HUES6 (cell line): Measurements from ENCODE around the gene GPR62.

Experiments
- H3K27ac ChIP-seq: 2 replicates; pipeline ENCODE4 v1.7.0; 2013; ENCODE audit warnings: low read depth, mild to moderate bottlenecking, low read length, inconsistent platforms
- H3K27me3 ChIP-seq: 2 replicates; pipeline ENCODE4 v1.6.1; 2013; ENCODE audit warnings: low read length; ENCODE audit not compliant: control insufficient read depth, insufficient read depth
- H3K36me3 ChIP-seq: 2 replicates; pipeline ENCODE4 v1.6.1; 2013; ENCODE audit warnings: low read length; ENCODE audit not compliant: control insufficient read depth, insufficient read depth
- H3K4me1 ChIP-seq: 2 replicates; pipeline ENCODE4 v1.6.1; 2013; ENCODE audit warnings: low read length; ENCODE audit not compliant: control insufficient read depth, insufficient read depth
- H3K4me3 ChIP-seq: 2 replicates; pipeline ENCODE4 v1.5.1; 2013; ENCODE audit warnings: low read depth, low read length
- H3K9ac ChIP-seq: one replicate; pipeline ENCODE4 v1.6.1; 2013; ENCODE audit warnings: mild to moderate bottlenecking, low read length
- H3K9me3 ChIP-seq: 2 replicates; pipeline ENCODE4 v1.6.1; 2013; ENCODE audit warnings: low read depth, low read length; ENCODE audit not compliant: control insufficient read depth, insufficient read depth

GPR62 gene

GRCh38 chr3:51946796-51947195, 8.4 kb upstream of the GPR62 start:
- H3K27me3 ChIP-seq, result peaks cover 25% of the 10 kb centered on the region
- no peak overlapping the region for H3K4me3 ChIP-seq
- H3K27ac ChIP-seq, result no peak overlapping the region
- H3K4me1 ChIP-seq, result peaks cover 11% of the 10 kb centered on the region
- H3K9ac ChIP-seq, result no peak overlapping the region
- no peaks in the 10 kb centered on the region for H3K36me3 ChIP-seq
- H3K9me3 ChIP-seq, result no peaks in the 10 kb centered on the region

- H3K4me1 ChIP-seq, result peaks cover 9% of the 10 kb centered on the region
- H3K4me3 ChIP-seq, result no peak overlapping the region
- H3K9ac ChIP-seq, result no peak overlapping the region
- H3K27me3 ChIP-seq, result peaks cover 31% of the 10 kb centered on the region
- no peak overlapping the region for H3K27ac ChIP-seq
- no peaks in the 10 kb centered on the region for H3K9me3 ChIP-seq
- H3K36me3 ChIP-seq, result no peaks in the 10 kb centered on the region
These were observed 7.8 kb upstream of the GPR62 start for GRCh38 chr3:51947215-51947900.

- H3K27ac ChIP-seq, result no peak overlapping the region
These were observed 7.1 kb upstream of the GPR62 start for GRCh38 chr3:51948016-51948580.

GRCh38 chr3:51949121-51949520, 6.1 kb upstream of the GPR62 start:
- H3K4me3 ChIP-seq, result no peak overlapping the region
- no peaks in the 10 kb centered on the region for H3K9me3 ChIP-seq
- no peak overlapping the region for H3K27ac ChIP-seq
- H3K4me1 ChIP-seq, result no peaks in the 10 kb centered on the region
- H3K27me3 ChIP-seq, result peaks cover 44% of the 10 kb centered on the region
- H3K9ac ChIP-seq, result no peak overlapping the region
- no peaks in the 10 kb centered on the region for H3K36me3 ChIP-seq

More at GRCh38 chr3:51948016-51948580, 7.1 kb upstream of the GPR62 start:
- Histone ChIP-seq H3K9me3 (no peaks in the 10 kb centered on the region), H3K36me3 (no peaks in the 10 kb centered on the region), H3K27me3 (peaks cover 34% of the 10 kb centered on the region), H3K4me3 (no peak overlapping the region), H3K9ac (no peak overlapping the region), H3K4me1 (peaks cover 1% of the 10 kb centered on the region; the same call in 1 of the 2 replicates)

- peaks cover 62% of the 10 kb centered on the region for H3K27me3 ChIP-seq
- no peak overlapping the region for H3K4me3 ChIP-seq
- H3K36me3 ChIP-seq, result no peaks in the 10 kb centered on the region
- H3K9ac ChIP-seq, result no peak overlapping the region
- no peaks in the 10 kb centered on the region for H3K9me3 ChIP-seq
- no peak overlapping the region for H3K27ac ChIP-seq
- peaks cover 4% of the 10 kb centered on the region; the same call in 1 of the 2 replicates for H3K4me1 ChIP-seq
These were observed 4.3 kb upstream of the GPR62 start for GRCh38 chr3:51950899-51951298.

GRCh38 chr3:51953445-51953844, 1.7 kb upstream of the GPR62 start:
- no peak overlapping the region for H3K27ac ChIP-seq
- no peak overlapping the region for H3K4me3 ChIP-seq
- H3K9me3 ChIP-seq, result no peaks in the 10 kb centered on the region
- H3K36me3 ChIP-seq, result no peaks in the 10 kb centered on the region
- H3K4me1 ChIP-seq, result peaks cover 9% of the 10 kb centered on the region
- no peak overlapping the region for H3K9ac ChIP-seq
- H3K27me3 ChIP-seq, result peaks cover 73% of the 10 kb centered on the region

GRCh38 chr3:51954105-51954504, 1.1 kb upstream of the GPR62 start:
- peaks cover 9% of the 10 kb centered on the region for H3K4me1 ChIP-seq
- H3K4me3 ChIP-seq, result no peak overlapping the region
- H3K9ac ChIP-seq, result no peak overlapping the region
- peaks cover 70% of the 10 kb centered on the region for H3K27me3 ChIP-seq
- H3K36me3 ChIP-seq, result no peaks in the 10 kb centered on the region
- no peaks in the 10 kb centered on the region for H3K9me3 ChIP-seq
- H3K27ac ChIP-seq, result no peak overlapping the region

GRCh38 chr3:51954713-51955112, 468 bp upstream of the GPR62 start:
- Histone ChIP-seq H3K9me3 (no peaks in the 10 kb centered on the region), H3K4me1 (peaks cover 9% of the 10 kb centered on the region), H3K9ac (no peak overlapping the region), H3K27ac (no peak overlapping the region), H3K4me3 (no peak overlapping the region), H3K27me3 (peaks cover 70% of the 10 kb centered on the region), H3K36me3 (no peaks in the 10 kb centered on the region)

GRCh38 chr3:51955893-51956770, 951 bp downstream of the GPR62 start:
- no peaks in the 10 kb centered on the region for H3K36me3 ChIP-seq
- no peak overlapping the region for H3K27ac ChIP-seq
- H3K27me3 ChIP-seq, result peaks cover 58% of the 10 kb centered on the region
- H3K9ac ChIP-seq, result no peak overlapping the region
- peak overlapping the region; percentile 61 for H3K4me3 ChIP-seq
- H3K4me1 ChIP-seq, result peaks cover 9% of the 10 kb centered on the region
- H3K9me3 ChIP-seq, result no peaks in the 10 kb centered on the region

- Histone ChIP-seq H3K27me3 (peaks cover 49% of the 10 kb centered on the region), H3K4me3 (no peak overlapping the region), H3K9ac (no peak overlapping the region), H3K27ac (no peak overlapping the region), H3K36me3 (no peaks in the 10 kb centered on the region), H3K9me3 (no peaks in the 10 kb centered on the region), H3K4me1 (peaks cover 11% of the 10 kb centered on the region)
These were observed 2.5 kb downstream of the GPR62 start for GRCh38 chr3:51957520-51958205.
